CD8-positive, alpha-beta memory T cell (primary cell): ENCODE results near the gene OXCT1. TPM values are rescaled to one million over a fixed set of nuclear protein-coding genes. Genes with fewer than 3 reads are reported as not detected.
A peak's percentile ranks its signal among the peaks of the same experiment; 100 is the strongest.

ENCODE experiments used
- CTCF ChIA-PET: fragments of 350-600 bp; sonication (Branson Sonifier 250); formaldehyde crosslinking; loops from one replicate; lab custom pipeline; 2021; ENCODE audit warnings: antibody characterized with exemption; lab: Charles Lee
- POLR2A ChIA-PET: fragments of 350-600 bp; sonication (Branson Sonifier 250); formaldehyde crosslinking; loops from one replicate; lab custom pipeline; 2021; ENCODE audit warnings: antibody characterized with exemption; lab: Charles Lee
- DNase-seq, 5 donors: peaks; one replicate each; pipeline versions ENCODE4 v3.0.0 to v3.0.0-alpha.2; 2020 to 2022; ENCODE audit warnings: mixed read lengths in 1 of 5
- H3K27ac ChIP-seq: one replicate; pipeline ENCODE4 v1.7.0; 2013; ENCODE audit warnings: low read depth, mild to moderate bottlenecking, low read length, moderate library complexity
- H3K27me3 ChIP-seq: 2 replicates; pipeline ENCODE4 v1.7.0; 2013; ENCODE audit warnings: low read length, mild to moderate bottlenecking; ENCODE audit not compliant: insufficient read depth, poor library complexity, severe bottlenecking
- H3K36me3 ChIP-seq: 2 replicates; pipeline ENCODE4 v1.7.0; 2013; ENCODE audit warnings: mild to moderate bottlenecking, low read length, moderate library complexity; ENCODE audit not compliant: insufficient read depth
- H3K4me1 ChIP-seq: 2 replicates; pipeline ENCODE4 v1.7.0; 2013; ENCODE audit warnings: mild to moderate bottlenecking, low read length, moderate library complexity; ENCODE audit not compliant: insufficient read depth
- H3K4me3 ChIP-seq: 2 replicates; pipeline ENCODE4 v1.7.0; 2013; ENCODE audit warnings: mild to moderate bottlenecking, low read length
- H3K9me3 ChIP-seq: 2 replicates; pipeline ENCODE4 v1.7.0; 2013; ENCODE audit warnings: mild to moderate bottlenecking, low read length
- H3K27ac Mint-ChIP-seq, 8 donors: one replicate each; pipeline ENCODE4 v1.8.0; 2020 to 2021; ENCODE audit warnings: mixed read lengths in 8 of 8, mild to moderate bottlenecking in 6 of 8, inconsistent platforms in 3 of 8, moderate library complexity in 3 of 8
- H3K27me3 Mint-ChIP-seq, 2 donors: one replicate each; pipeline ENCODE4 v1.8.0; 2020 to 2021; ENCODE audit warnings: mixed read lengths in 2 of 2, mild to moderate bottlenecking in 1 of 2, moderate library complexity in 1 of 2
- H3K36me3 Mint-ChIP-seq, 3 donors: one replicate each; pipeline ENCODE4 v1.8.0; 2020 to 2021; ENCODE audit warnings: mixed read lengths in 3 of 3, inconsistent platforms in 1 of 3, mild to moderate bottlenecking in 1 of 3
- H3K4me1 Mint-ChIP-seq, 3 donors: one replicate each; pipeline ENCODE4 v1.8.0; 2020 to 2021; ENCODE audit warnings: mixed read lengths in 3 of 3, inconsistent platforms in 1 of 3, mild to moderate bottlenecking in 1 of 3
- H3K4me3 Mint-ChIP-seq, 7 donors: one replicate each; pipeline ENCODE4 v1.8.0; 2020 to 2021; ENCODE audit warnings: mixed read lengths in 7 of 7, mild to moderate bottlenecking in 6 of 7, moderate library complexity in 4 of 7, inconsistent platforms in 2 of 7
- H3K9me3 Mint-ChIP-seq, 5 donors: one replicate each; pipeline ENCODE4 v1.8.0; 2020 to 2022; ENCODE audit warnings: mixed read lengths in 5 of 5, mild to moderate bottlenecking in 3 of 5, moderate library complexity in 2 of 5, inconsistent platforms in 1 of 5
- polyA plus RNA-seq: library from polyadenylated mRNA; unstranded; fragments of 300-500 nt; fragmentation: Illumina TruSeq; gene quantifications from one replicate; pipeline ENCODE4 v1.2.3, GENCODE V29; 2021
- total RNA-seq, 2 experiments: library from RNA; stranded (reverse); gene quantifications; one replicate each; pipeline ENCODE4 v1.2.3, GENCODE V29; 2021

Gene OXCT1
- total and polyA plus RNA-seq, 3 experiments from 2014 or later = 25.6 to 117 (median 111) TPM

GRCh38 chr5:41878643-41879478, 8.6 kb upstream of the OXCT1 start:
- ChIA-PET POLR2A (no interaction called here), CTCF (no interaction called here)
- Histone ChIP-seq H3K9me3 (no peaks in the 10 kb centered on the region), H3K36me3 (no peaks in the 10 kb centered on the region), H3K27ac (no peak overlapping the region), H3K4me1 (no peaks in the 10 kb centered on the region), H3K4me3 (no peak overlapping the region), H3K27me3 (no peaks in the 10 kb centered on the region)
- Mint-ChIP-seq H3K9me3 (no peaks in the 10 kb centered on the region), H3K36me3 (no peaks in the 10 kb centered on the region), H3K27ac (no peak overlapping the region), H3K4me1 (peaks cover 0 to 8% (median 5%) of the 10 kb centered on the region in 3 donors), H3K27me3 (peaks cover 4 to 18% of the 10 kb centered on the region in 2 donors), H3K4me3 (no peak overlapping the region)
- DNase-seq = no peak

- H3K36me3 ChIP-seq = no peaks in the 10 kb centered on the region
- H3K9me3 Mint-ChIP-seq = no peaks in the 10 kb centered on the region
- no peak overlapping the region for H3K4me3 Mint-ChIP-seq
- peaks cover 0 to 8% (median 5%) of the 10 kb centered on the region in 3 donors for H3K4me1 Mint-ChIP-seq
- no peaks in the 10 kb centered on the region for H3K9me3 ChIP-seq
- H3K4me1 ChIP-seq = no peaks in the 10 kb centered on the region
- POLR2A ChIA-PET = no interaction called here
- H3K36me3 Mint-ChIP-seq = no peaks in the 10 kb centered on the region
- no peak overlapping the region for H3K4me3 ChIP-seq
- no peak overlapping the region for H3K27ac ChIP-seq
- no peak overlapping the region for H3K27ac Mint-ChIP-seq
- no peak for DNase-seq
- H3K27me3 Mint-ChIP-seq = peaks cover 4 to 14% of the 10 kb centered on the region in 2 donors
- CTCF ChIA-PET = no interaction called here
- no peaks in the 10 kb centered on the region for H3K27me3 ChIP-seq
Measured at GRCh38 chr5:41878173-41878572, 7.9 kb upstream of the OXCT1 start.

- Histone ChIP-seq H3K4me1 (no peaks in the 10 kb centered on the region), H3K36me3 (no peaks in the 10 kb centered on the region), H3K27me3 (no peaks in the 10 kb centered on the region), H3K9me3 (no peaks in the 10 kb centered on the region), H3K27ac (no peak overlapping the region), H3K4me3 (no peak overlapping the region)
- H3K9me3 Mint-ChIP-seq = no peaks in the 10 kb centered on the region
- no peak overlapping the region for H3K4me3 Mint-ChIP-seq
- CTCF ChIA-PET = no interaction called here
- DNase-seq = no peak
- H3K4me1 Mint-ChIP-seq = peaks cover 0 to 8% (median 5%) of the 10 kb centered on the region in 3 donors
- H3K27ac Mint-ChIP-seq = no peak overlapping the region
- POLR2A ChIA-PET = interaction anchor here (0.8 kb wide), 1 partner anchor 17 kb away, joined by 3 read pairs; no protein-coding TSS in a partner anchor
- H3K27me3 Mint-ChIP-seq = peaks cover 4 to 12% of the 10 kb centered on the region in 2 donors
- no peaks in the 10 kb centered on the region for H3K36me3 Mint-ChIP-seq
Measured at GRCh38 chr5:41877408-41877807, 7.2 kb upstream of the OXCT1 start.

GRCh38 chr5:41876678-41877077, 6.5 kb upstream of the OXCT1 start:
- no peaks in the 10 kb centered on the region for H3K36me3 ChIP-seq
- Mint-ChIP-seq H3K27ac (no peak overlapping the region), H3K9me3 (no peaks in the 10 kb centered on the region), H3K4me1 (peaks cover 0 to 11% (median 5%) of the 10 kb centered on the region in 3 donors), H3K27me3 (peaks cover 4 to 12% of the 10 kb centered on the region in 2 donors), H3K4me3 (no peak overlapping the region), H3K36me3 (no peaks in the 10 kb centered on the region)
- H3K27me3 ChIP-seq = no peaks in the 10 kb centered on the region
- CTCF ChIA-PET = no interaction called here
- peaks cover 1% of the 10 kb centered on the region for H3K4me1 ChIP-seq
- no peaks in the 10 kb centered on the region for H3K9me3 ChIP-seq
- H3K27ac ChIP-seq = no peak overlapping the region
- no peak for DNase-seq
- POLR2A ChIA-PET = interaction anchor here (0.8 kb wide), 1 partner anchor 18 kb away, joined by 3 read pairs; no protein-coding TSS in a partner anchor
- H3K4me3 ChIP-seq = no peak overlapping the region

GRCh38 chr5:41875121-41875520, 4.9 kb upstream of the OXCT1 start:
- POLR2A ChIA-PET = interaction anchor here (0.8 kb wide), 1 partner anchor 29 kb away, joined by 3 read pairs; the partner anchor contains the start of gene RIMOC1
- no peaks in the 10 kb centered on the region for H3K27me3 ChIP-seq
- peaks cover 13% of the 10 kb centered on the region for H3K4me1 ChIP-seq
- H3K9me3 Mint-ChIP-seq = no peaks in the 10 kb centered on the region
- no peak overlapping the region for H3K27ac ChIP-seq
- peak overlapping the region in 4 of 8 donors; percentile 48 to 77 (median 54) for H3K27ac Mint-ChIP-seq
- no peak for DNase-seq
- H3K4me1 Mint-ChIP-seq = peaks cover 8 to 25% (median 14%) of the 10 kb centered on the region in 3 donors
- H3K27me3 Mint-ChIP-seq = peaks cover 1 to 6% of the 10 kb centered on the region in 2 donors
- no peaks in the 10 kb centered on the region for H3K36me3 ChIP-seq
- H3K4me3 Mint-ChIP-seq = peak overlapping the region in 4 of 7 donors; percentile 11 to 31 (median 22)
- no peak overlapping the region for H3K4me3 ChIP-seq
- CTCF ChIA-PET = no interaction called here
- H3K9me3 ChIP-seq = no peaks in the 10 kb centered on the region
- peaks cover 0 to 6% (median 0%) of the 10 kb centered on the region in 3 donors for H3K36me3 Mint-ChIP-seq

- CTCF ChIA-PET = no interaction called here
- peaks cover 0 to under 1% of the 10 kb centered on the region in 2 donors for H3K27me3 Mint-ChIP-seq
- POLR2A ChIA-PET = interaction anchor here (0.5 to 0.8 kb wide), 2 partner anchors 30 to 1076 kb away, joined by 3 read pairs; partner anchors contain the start of gene RIMOC1
Measured at GRCh38 chr5:41874512-41875060, 4.4 kb upstream of the OXCT1 start.

GRCh38 chr5:41871852-41872251, 1.6 kb upstream of the OXCT1 start:
- peaks cover 0 to 9% (median 2%) of the 10 kb centered on the region in 3 donors for H3K36me3 Mint-ChIP-seq
- no peaks in the 10 kb centered on the region for H3K27me3 ChIP-seq
- DNase-seq = no peak
- peak overlapping the region in 2 of 7 donors; percentile 3 to 40 for H3K4me3 Mint-ChIP-seq
- peaks cover 32% of the 10 kb centered on the region for H3K4me1 ChIP-seq
- no peak overlapping the region for H3K27ac ChIP-seq
- CTCF ChIA-PET = no interaction called here
- H3K27ac Mint-ChIP-seq = peak overlapping the region; percentile 63 to 98 (median 94)
- no peaks in the 10 kb centered on the region for H3K9me3 ChIP-seq
- H3K36me3 ChIP-seq = no peaks in the 10 kb centered on the region
- H3K4me3 ChIP-seq = no peak overlapping the region
- H3K9me3 Mint-ChIP-seq = no peaks in the 10 kb centered on the region
- POLR2A ChIA-PET = interaction anchor here (2.0 to 3.3 kb wide), 2 partner anchors 33 to 53 kb away, joined by 13 to 30 read pairs; partner anchors contain the start of genes FBXO4 and RIMOC1
- peaks cover 31 to 51% (median 41%) of the 10 kb centered on the region in 3 donors for H3K4me1 Mint-ChIP-seq
- H3K27me3 Mint-ChIP-seq = no peaks in the 10 kb centered on the region

More at GRCh38 chr5:41874512-41875060, 4.4 kb upstream of the OXCT1 start:
- peaks cover 0 to 9% (median 0%) of the 10 kb centered on the region in 3 donors for H3K36me3 Mint-ChIP-seq
- DNase-seq = no peak
- H3K27ac ChIP-seq = no peak overlapping the region
- peaks cover 8 to 25% (median 14%) of the 10 kb centered on the region in 3 donors for H3K4me1 Mint-ChIP-seq
- no peaks in the 10 kb centered on the region for H3K27me3 ChIP-seq
- peaks cover 13% of the 10 kb centered on the region for H3K4me1 ChIP-seq
- H3K36me3 ChIP-seq = no peaks in the 10 kb centered on the region
- no peak overlapping the region for H3K4me3 ChIP-seq
- H3K4me3 Mint-ChIP-seq = peak overlapping the region in 1 of 7 donors; percentile 10
- no peaks in the 10 kb centered on the region for H3K9me3 ChIP-seq
- peak overlapping the region in 3 of 8 donors; percentile 40 to 48 (median 47) for H3K27ac Mint-ChIP-seq
- H3K9me3 Mint-ChIP-seq = no peaks in the 10 kb centered on the region
